Body of pancreas (tissue), 4 donors: ENCODE results near the gene PNPLA6. TPM values are rescaled to one million over a fixed set of nuclear protein-coding genes. Genes with fewer than 3 reads are reported as not detected.

ENCODE experiments used
- ATAC-seq: fragments of 150-250 bp; one replicate; pipeline ENCODE4 v1.9.1; 2016
- DNase-seq, 4 donors: peaks; one replicate each; pipeline ENCODE4 v3.0.0-alpha.2; 2019
- H3K27ac ChIP-seq, 4 donors: fragments of 200-600 bp; sonication (generic); 1 replicate in 3 of 4; 2 replicates in 1 of 4; pipeline versions ENCODE4 v1.5.1 to v1.6.1; 2016 to 2019; ENCODE audit warnings: mild to moderate bottlenecking in 1 of 4, mixed read lengths in 1 of 4, moderate library complexity in 1 of 4
- H3K27me3 ChIP-seq, 2 donors: fragments of 200-600 bp; sonication (generic); one replicate each; pipeline ENCODE4 v1.6.0; 2016; ENCODE audit warnings: mild to moderate bottlenecking in 1 of 2
- H3K36me3 ChIP-seq, 2 donors: fragments of 200-600 bp; sonication (generic); replicated peaks in 1 of 2; 2 replicates each; pipeline ENCODE4 v1.5.1; 2016; ENCODE audit warnings: low read depth in 2 of 2; ENCODE audit not compliant: insufficient read depth in 1 of 2
- H3K4me1 ChIP-seq: fragments of 200-600 bp; sonication (generic); one replicate; pipeline ENCODE4 v1.6.0; 2016
- H3K4me3 ChIP-seq, 2 donors: fragments of 200-600 bp; sonication (generic); 1 replicate in 1 of 2; 2 replicates in 1 of 2; pipeline ENCODE4 v1.5.1; 2016 to 2019
- H3K9me3 ChIP-seq, 3 donors: fragments of 200-600 bp; sonication (generic); 1 replicate in 2 of 3; 2 replicates in 1 of 3; pipeline ENCODE4 v1.5.1; 2016
- POLR2A ChIP-seq, 3 donors: fragments of 450-650 bp; IDR thresholded peaks; one replicate each; pipeline ENCODE4 v1.6.1; 2016; ENCODE audit warnings: antibody characterized with exemption in 3 of 3, mild to moderate bottlenecking in 2 of 3
- WGBS, 2 donors: methylation state at CpG; one replicate each; pipeline ENCODE4 v1.1.5; 2017; 5-methylcytosine and 5-hydroxymethylcytosine counted together
- intact Hi-C: fragments of 100-400 bp; cut with DNase I; formaldehyde crosslinking; loops from one replicate; pipeline ENCODE4 v1.15.1; 2023
- total RNA-seq, 2 donors: library from RNA; depleted of rRNA; stranded (reverse); fragments of >200 nt; gene quantifications; one replicate each; pipeline ENCODE4 v1.1.0, GENCODE V29; 2016
- TF ChIP-seq, protein P1 (sequence below), 7 experiments: fragments of 450-650 bp in 4 of 7; fragments of 200-600 bp in 3 of 7; sonication (generic) in 3 of 7; IDR thresholded peaks; one replicate each; pipeline ENCODE4 v1.5.1; 2016 to 2019; ENCODE audit warnings: antibody characterized with exemption in 7 of 7

PNPLA6 gene
- total RNA-seq, 2 donors from 2014 or later = 43.8 to 52.1 TPM

DNA sequence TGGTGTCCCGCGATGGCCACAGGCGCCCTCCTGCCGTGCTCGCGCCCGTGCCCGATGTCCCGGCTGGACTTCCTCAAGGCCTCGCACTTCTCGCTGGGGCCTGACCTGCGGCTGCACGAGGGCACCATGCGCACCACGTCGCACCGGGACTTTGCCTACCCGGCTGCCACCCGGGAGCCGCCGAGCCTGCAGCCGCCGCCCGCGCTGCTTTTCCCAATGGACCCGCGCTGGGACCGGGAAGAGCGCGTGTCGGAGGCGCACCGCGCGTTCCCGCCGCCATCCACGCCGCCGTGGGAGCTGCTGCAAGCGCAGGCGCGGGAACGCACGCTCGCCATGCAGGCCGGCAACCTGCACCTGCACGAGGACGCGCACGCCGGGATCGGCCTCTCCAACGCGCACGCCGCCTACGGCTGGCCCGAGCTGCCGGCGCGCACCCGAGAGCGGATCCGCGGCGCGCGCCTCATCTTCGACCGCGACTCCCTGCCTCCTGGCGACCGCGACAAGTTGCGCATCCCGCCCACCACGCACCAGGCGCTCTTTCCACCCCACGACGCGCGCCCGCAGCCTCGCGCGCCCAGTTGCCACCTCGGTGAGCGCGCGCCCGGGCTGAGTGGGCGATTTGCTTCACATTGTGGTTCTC is 34.6 kb upstream of the PNPLA6 start:
- no peak for TF ChIP-seq POLR2A (IDR thresholded peaks at IDR 0.05)
- TF ChIP-seq, protein P1, sequence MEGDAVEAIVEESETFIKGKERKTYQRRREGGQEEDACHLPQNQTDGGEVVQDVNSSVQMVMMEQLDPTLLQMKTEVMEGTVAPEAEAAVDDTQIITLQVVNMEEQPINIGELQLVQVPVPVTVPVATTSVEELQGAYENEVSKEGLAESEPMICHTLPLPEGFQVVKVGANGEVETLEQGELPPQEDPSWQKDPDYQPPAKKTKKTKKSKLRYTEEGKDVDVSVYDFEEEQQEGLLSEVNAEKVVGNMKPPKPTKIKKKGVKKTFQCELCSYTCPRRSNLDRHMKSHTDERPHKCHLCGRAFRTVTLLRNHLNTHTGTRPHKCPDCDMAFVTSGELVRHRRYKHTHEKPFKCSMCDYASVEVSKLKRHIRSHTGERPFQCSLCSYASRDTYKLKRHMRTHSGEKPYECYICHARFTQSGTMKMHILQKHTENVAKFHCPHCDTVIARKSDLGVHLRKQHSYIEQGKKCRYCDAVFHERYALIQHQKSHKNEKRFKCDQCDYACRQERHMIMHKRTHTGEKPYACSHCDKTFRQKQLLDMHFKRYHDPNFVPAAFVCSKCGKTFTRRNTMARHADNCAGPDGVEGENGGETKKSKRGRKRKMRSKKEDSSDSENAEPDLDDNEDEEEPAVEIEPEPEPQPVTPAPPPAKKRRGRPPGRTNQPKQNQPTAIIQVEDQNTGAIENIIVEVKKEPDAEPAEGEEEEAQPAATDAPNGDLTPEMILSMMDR (IDR thresholded peaks at IDR 0.05) = peak in 2 of 7 experiments; percentile 13 to 14
- H3K9me3 ChIP-seq = no peaks in the 10 kb centered on the region
- H3K36me3 ChIP-seq = no peaks in the 10 kb centered on the region
- peak; percentile 59 to 82 (median 68) for DNase-seq
- H3K27me3 ChIP-seq = no peaks in the 10 kb centered on the region
- no peak overlapping the region for H3K27ac ChIP-seq
- 3% methylated on average over 68 of the region's 93 CpGs; no CpG with 5 or more reads in 1 of the 2 donors for WGBS, 2 donors
- peak; percentile 56 for ATAC-seq
- H3K4me1 ChIP-seq = peaks cover 20% of the 10 kb centered on the region
- intact Hi-C loops = no loop called here
- no peak overlapping the region for H3K4me3 ChIP-seq

DNA sequence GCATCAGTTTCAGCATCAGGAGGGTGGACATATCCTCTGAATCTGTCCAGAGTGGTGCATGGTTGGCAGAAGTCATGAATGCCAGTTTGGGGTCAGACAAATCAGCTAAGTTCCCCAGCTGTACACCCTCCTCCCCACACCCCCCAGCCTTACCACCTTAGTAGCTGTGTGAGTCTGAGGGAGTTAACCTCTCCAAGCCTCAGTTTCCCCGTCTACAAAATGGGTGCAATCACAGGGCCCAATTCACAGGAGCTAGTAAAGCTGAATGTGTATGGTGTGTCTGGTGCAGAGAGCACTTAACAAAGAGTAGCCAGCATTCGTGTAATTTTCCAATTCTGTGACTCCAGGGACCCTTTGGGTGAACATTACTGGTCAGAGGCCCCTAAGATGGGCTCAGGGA is 33.0 kb upstream of the PNPLA6 start:
- peaks cover 21% of the 10 kb centered on the region for H3K4me1 ChIP-seq
- no peaks in the 10 kb centered on the region for H3K27me3 ChIP-seq

DNA sequence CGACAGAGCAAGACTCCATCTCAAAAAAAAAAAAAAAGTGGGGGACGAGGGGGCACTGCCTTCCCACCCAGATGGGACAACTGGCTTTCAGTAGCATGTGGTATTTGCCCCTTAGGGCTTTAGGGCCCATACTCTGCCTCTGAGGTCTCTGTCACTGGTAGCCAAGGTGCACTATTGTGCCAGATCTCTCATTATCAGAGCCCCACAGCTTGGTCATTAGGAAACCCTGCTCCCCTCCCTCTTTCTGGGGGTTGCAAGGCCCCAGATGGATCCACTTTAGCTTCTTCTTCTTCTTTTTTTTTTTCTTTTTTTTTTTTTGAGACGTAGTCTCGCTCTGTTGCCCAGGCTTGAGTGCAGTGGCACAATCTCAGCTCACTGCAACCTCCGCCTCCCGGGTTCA is 30.8 kb upstream of the PNPLA6 start:
- intact Hi-C loops = no loop called here
- H3K4me1 ChIP-seq = peaks cover 21% of the 10 kb centered on the region
- no peak overlapping the region for H3K27ac ChIP-seq
- 86 to 94% methylated on average over 6 of the region's 6 CpGs for WGBS, 2 donors
- H3K36me3 ChIP-seq = no peaks in the 10 kb centered on the region
- DNase-seq = no peak
- TF ChIP-seq, protein P1 (IDR thresholded peaks at IDR 0.05) = no peak
- no peak for TF ChIP-seq POLR2A (IDR thresholded peaks at IDR 0.05)
- no peak for ATAC-seq
- no peak overlapping the region for H3K4me3 ChIP-seq
- no peaks in the 10 kb centered on the region for H3K9me3 ChIP-seq
- H3K27me3 ChIP-seq = no peaks in the 10 kb centered on the region

More for the DNA sequence above, 33.0 kb upstream of the PNPLA6 start:
- no peak for TF ChIP-seq POLR2A (IDR thresholded peaks at IDR 0.05)
- TF ChIP-seq, protein P1 (IDR thresholded peaks at IDR 0.05) = no peak
- 40 to 53% methylated on average over 2 of the region's 2 CpGs for WGBS, 2 donors
- ATAC-seq (no peak), DNase-seq (no peak)
- Histone ChIP-seq H3K9me3 (no peaks in the 10 kb centered on the region), H3K36me3 (no peaks in the 10 kb centered on the region), H3K27ac (no peak overlapping the region), H3K4me3 (no peak overlapping the region)
- intact Hi-C loops = no loop called here

DNA sequence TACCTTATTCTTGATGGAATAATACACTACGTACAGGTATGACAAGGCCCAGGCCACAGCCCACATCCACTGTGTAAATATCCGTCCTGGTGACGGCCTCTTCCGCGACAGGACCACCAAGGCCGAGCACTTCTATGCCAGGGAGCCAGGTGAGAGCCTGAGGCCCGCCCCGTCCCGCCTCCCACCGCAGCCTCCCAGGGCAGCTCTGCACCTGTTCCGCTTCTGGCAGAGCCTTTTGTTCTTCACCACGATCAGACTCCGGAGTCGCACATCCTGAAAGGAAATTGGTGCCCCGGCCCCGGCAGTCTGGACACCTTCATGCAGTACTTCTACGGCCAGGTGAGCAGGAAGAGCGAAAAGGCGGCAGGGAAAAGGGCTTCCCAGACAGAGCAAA is 30.2 kb upstream of the PNPLA6 start:
- Histone ChIP-seq H3K4me3 (no peak overlapping the region), H3K36me3 (no peaks in the 10 kb centered on the region), H3K27me3 (no peaks in the 10 kb centered on the region), H3K4me1 (peaks cover 21% of the 10 kb centered on the region), H3K9me3 (no peaks in the 10 kb centered on the region), H3K27ac (no peak overlapping the region)
- intact Hi-C loops = no loop called here
- ATAC-seq = no peak
- TF ChIP-seq POLR2A (IDR thresholded peaks at IDR 0.05) = no peak
- TF ChIP-seq, protein P1 (IDR thresholded peaks at IDR 0.05) = no peak
- peak in 2 of 4 donors; percentile 32 to 50 for DNase-seq
- 16 to 24% methylated on average over 15 to 19 of the region's 19 CpGs for WGBS, 2 donors
